ENCODE data around the gene SCFD2. TPM values are rescaled to one million over a fixed set of nuclear protein-coding genes. Genes with fewer than 3 reads are reported as not detected.

SCFD2 gene
- total RNA-seq, 1 experiment from 2014 or later = 19.2 TPM

GRCh38 chr4:53066155-53066554 is 299.7 kb downstream of the SCFD2 start:
- BruUV-seq (replicated peaks) = no TSS peak
- no peak overlapping the region for H3K4me3 Mint-ChIP-seq (ENCODE audit: unreplicated experiment)
- H3K27me3 Mint-ChIP-seq (ENCODE audit: insufficient read depth, unreplicated experiment) = no peaks in the 10 kb centered on the region
- TF ChIP-seq, protein P1, sequence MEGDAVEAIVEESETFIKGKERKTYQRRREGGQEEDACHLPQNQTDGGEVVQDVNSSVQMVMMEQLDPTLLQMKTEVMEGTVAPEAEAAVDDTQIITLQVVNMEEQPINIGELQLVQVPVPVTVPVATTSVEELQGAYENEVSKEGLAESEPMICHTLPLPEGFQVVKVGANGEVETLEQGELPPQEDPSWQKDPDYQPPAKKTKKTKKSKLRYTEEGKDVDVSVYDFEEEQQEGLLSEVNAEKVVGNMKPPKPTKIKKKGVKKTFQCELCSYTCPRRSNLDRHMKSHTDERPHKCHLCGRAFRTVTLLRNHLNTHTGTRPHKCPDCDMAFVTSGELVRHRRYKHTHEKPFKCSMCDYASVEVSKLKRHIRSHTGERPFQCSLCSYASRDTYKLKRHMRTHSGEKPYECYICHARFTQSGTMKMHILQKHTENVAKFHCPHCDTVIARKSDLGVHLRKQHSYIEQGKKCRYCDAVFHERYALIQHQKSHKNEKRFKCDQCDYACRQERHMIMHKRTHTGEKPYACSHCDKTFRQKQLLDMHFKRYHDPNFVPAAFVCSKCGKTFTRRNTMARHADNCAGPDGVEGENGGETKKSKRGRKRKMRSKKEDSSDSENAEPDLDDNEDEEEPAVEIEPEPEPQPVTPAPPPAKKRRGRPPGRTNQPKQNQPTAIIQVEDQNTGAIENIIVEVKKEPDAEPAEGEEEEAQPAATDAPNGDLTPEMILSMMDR (IDR thresholded peaks at IDR 0.05; ENCODE audit: unreplicated experiment) = no peak
- no peaks in the 10 kb centered on the region for H3K9me3 Mint-ChIP-seq (ENCODE audit: unreplicated experiment)
- ChIA-PET POLR2A (interaction anchor here (0.7 kb wide), 1 partner anchor 11 kb away, joined by 3 read pairs; no protein-coding TSS in a partner anchor), CTCF (no interaction called here)
- no peaks in the 10 kb centered on the region for H3K4me1 Mint-ChIP-seq (ENCODE audit: insufficient read depth, unreplicated experiment)
- intact Hi-C loops (cut with micrococcal nuclease) = no loop called here
- no peak overlapping the region for H3K27ac Mint-ChIP-seq (ENCODE audit: low read depth, unreplicated experiment)
- H3K36me3 Mint-ChIP-seq (ENCODE audit: insufficient read depth, unreplicated experiment) = no peaks in the 10 kb centered on the region
- DNase-seq (ENCODE audit: unreplicated experiment) = no peak

DNA sequence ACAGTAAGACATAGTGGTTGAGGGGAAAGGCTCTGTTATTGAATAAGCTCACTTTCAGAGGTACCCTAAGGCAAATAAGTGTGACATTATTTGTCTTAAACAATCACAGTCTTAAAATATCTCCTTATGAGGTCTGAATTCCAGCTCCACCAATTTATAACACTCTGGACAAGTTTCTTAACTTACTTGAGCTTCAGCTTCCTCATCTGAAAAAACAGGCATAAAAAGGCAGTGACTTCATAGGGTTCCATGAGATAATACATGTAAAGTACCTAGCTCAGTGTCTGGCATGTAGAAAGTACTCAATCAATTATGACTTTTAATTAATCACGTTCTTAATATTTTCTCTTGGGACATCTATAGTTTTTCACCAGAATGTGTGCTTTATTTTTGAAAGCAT is 301.3 kb downstream of the SCFD2 start:
- no peaks in the 10 kb centered on the region for H3K36me3 Mint-ChIP-seq (ENCODE audit: insufficient read depth, unreplicated experiment)
- no TSS peak for BruUV-seq (replicated peaks)
- DNase-seq (ENCODE audit: unreplicated experiment) = no peak
- intact Hi-C loops (cut with micrococcal nuclease) = no loop called here
- POLR2A ChIA-PET = interaction anchor here (0.6 kb wide), 1 partner anchor 12 kb away, joined by 3 read pairs; no protein-coding TSS in a partner anchor
- H3K4me1 Mint-ChIP-seq (ENCODE audit: insufficient read depth, unreplicated experiment) = no peaks in the 10 kb centered on the region
- H3K4me3 Mint-ChIP-seq (ENCODE audit: unreplicated experiment) = no peak overlapping the region
- no peaks in the 10 kb centered on the region for H3K9me3 Mint-ChIP-seq (ENCODE audit: unreplicated experiment)
- TF ChIP-seq, protein P1 (IDR thresholded peaks at IDR 0.05; ENCODE audit: unreplicated experiment) = no peak
- CTCF ChIA-PET = interaction anchor here (0.9 kb wide), 1 partner anchor 9 kb away, joined by 3 read pairs; no protein-coding TSS in a partner anchor
- H3K27me3 Mint-ChIP-seq (ENCODE audit: insufficient read depth, unreplicated experiment) = no peaks in the 10 kb centered on the region
- H3K27ac Mint-ChIP-seq (ENCODE audit: low read depth, unreplicated experiment) = no peak overlapping the region

DNA sequence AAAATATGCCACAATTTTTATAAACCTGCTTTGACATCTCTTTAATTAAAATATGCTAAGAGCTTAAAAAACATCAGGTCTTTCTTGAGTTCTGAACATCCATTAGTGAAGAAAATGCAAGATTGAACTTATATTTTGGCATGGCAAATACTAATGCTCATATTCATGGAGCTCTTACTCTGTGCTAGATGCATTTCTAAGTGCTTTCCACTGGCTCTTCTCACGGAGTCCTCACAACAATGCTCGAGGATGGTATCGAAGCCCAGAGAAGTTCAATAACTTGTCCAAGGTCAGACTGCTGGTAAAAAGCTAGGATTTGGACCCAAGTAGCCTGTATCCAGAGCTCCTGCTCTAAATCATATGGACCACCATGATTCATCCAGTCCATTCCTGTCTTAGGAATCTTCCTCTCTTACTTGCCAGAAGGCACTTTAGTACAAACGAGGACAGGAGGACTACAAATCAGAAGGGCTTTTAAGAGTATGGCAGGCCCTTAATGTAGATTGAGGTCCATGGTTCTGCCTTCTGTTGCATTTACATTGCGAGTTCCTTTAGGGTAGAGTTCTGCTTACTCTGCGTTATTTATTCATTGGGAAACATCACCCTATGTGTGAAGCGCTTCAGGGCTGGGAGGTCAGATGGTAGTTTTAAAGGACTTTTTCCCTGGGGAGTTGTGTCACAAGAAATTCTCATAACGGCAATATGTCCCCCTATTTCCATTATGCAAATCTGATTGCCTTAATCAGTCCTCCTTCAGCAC is 304.6 kb downstream of the SCFD2 start:
- CTCF ChIA-PET = no interaction called here
- no peaks in the 10 kb centered on the region for H3K4me1 Mint-ChIP-seq (ENCODE audit: insufficient read depth, unreplicated experiment)
- H3K9me3 Mint-ChIP-seq (ENCODE audit: unreplicated experiment) = no peaks in the 10 kb centered on the region
- no peaks in the 10 kb centered on the region for H3K36me3 Mint-ChIP-seq (ENCODE audit: insufficient read depth, unreplicated experiment)
- TF ChIP-seq, protein P1 (IDR thresholded peaks at IDR 0.05; ENCODE audit: unreplicated experiment) = no peak
- intact Hi-C loops (cut with micrococcal nuclease) = no loop called here
- H3K4me3 Mint-ChIP-seq (ENCODE audit: unreplicated experiment) = no peak overlapping the region
- H3K27me3 Mint-ChIP-seq (ENCODE audit: insufficient read depth, unreplicated experiment) = no peaks in the 10 kb centered on the region
- H3K27ac Mint-ChIP-seq (ENCODE audit: low read depth, unreplicated experiment) = no peak overlapping the region
- POLR2A ChIA-PET = no interaction called here
- no peak for DNase-seq (ENCODE audit: unreplicated experiment)
- no TSS peak for BruUV-seq (replicated peaks)

GRCh38 chr4:53060278-53060677 is 305.6 kb downstream of the SCFD2 start:
- ChIA-PET CTCF (no interaction called here), POLR2A (no interaction called here)
- no TSS peak for BruUV-seq (replicated peaks)
- TF ChIP-seq, protein P1 (IDR thresholded peaks at IDR 0.05; ENCODE audit: unreplicated experiment) = no peak
- Mint-ChIP-seq H3K9me3 (ENCODE audit: unreplicated experiment) (no peaks in the 10 kb centered on the region), H3K4me1 (ENCODE audit: insufficient read depth, unreplicated experiment) (no peaks in the 10 kb centered on the region), H3K27me3 (ENCODE audit: insufficient read depth, unreplicated experiment) (no peaks in the 10 kb centered on the region), H3K27ac (ENCODE audit: low read depth, unreplicated experiment) (no peak overlapping the region), H3K4me3 (ENCODE audit: unreplicated experiment) (no peak overlapping the region), H3K36me3 (ENCODE audit: insufficient read depth, unreplicated experiment) (no peaks in the 10 kb centered on the region)
- intact Hi-C loops (cut with micrococcal nuclease) = no loop called here
- no peak for DNase-seq (ENCODE audit: unreplicated experiment)
